GM12878 (cell line): ENCODE data around the gene COA1. TPM values are rescaled to one million over a fixed set of nuclear protein-coding genes. Genes with fewer than 3 reads are reported as not detected.

ENCODE experiments used
- TCF7 ChIP-seq: IDR thresholded peaks from 2 replicates; pipeline ENCODE4 v1.6.1; 2014; ENCODE audit warnings: antibody characterized with exemption, borderline replicate concordance
- USF2 ChIP-seq: IDR thresholded peaks from 2 replicates; pipeline ENCODE4 v1.6.1; 2011; ENCODE audit warnings: low read depth, low read length, improper control_type of control experiment, borderline replicate concordance
- polyA plus RNA-seq, 11 experiments: library from polyadenylated mRNA; depleted of rRNA in 4 of 11; unstranded in 6 of 11; stranded (reverse) in 5 of 11; fragments of >200 nt; fragmentation: Nextera tagmentation in 4 of 11; fragmentation: Illumina TruSeq in 1 of 11; extraction: Ambion mirVana in 4 of 11; extraction: Trizol in 1 of 11; gene quantifications; 1 replicate in 1 of 11; 2 replicates in 10 of 11; pipeline versions ENCODE4 v1.2.1 to v1.2.3, GENCODE V29; 2011 to 2016; ENCODE audit warnings: inconsistent platforms in 2 of 11, missing spikeins in 2 of 11, low read depth in 1 of 11
- total RNA-seq, 4 experiments: library from RNA; depleted of rRNA in 3 of 4; stranded (reverse); fragments of >200 nt in 3 of 4; fragmentation: Illumina TruSeq in 1 of 4; extraction: Trizol in 1 of 4; gene quantifications; 2 replicates each; pipeline versions ENCODE4 v1.2.1 to v1.2.3, GENCODE V29; 2013 to 2021

The COA1 gene
- total and polyA plus RNA-seq, 10 of the 15 experiments (the other 5 are each of a cell fraction or from before 2014, with no cell fraction given) = 83.1 to 258 (median 111) TPM

GRCh38 chr7:43589728-43590127 is 139.6 kb downstream of the COA1 start (continued):
- no peak for TF ChIP-seq USF2
- TF ChIP-seq TCF7 = no peak

Other genes starting within 250 kb of the COA1 start
- 65.9 and 80.7 TPM in 2 replicates for gene STK17A, start 146.4 kb downstream of the COA1 start, total RNA-seq (2014; rRNA removed)
- 72.3 and 76.6 TPM in 2 replicates for gene STK17A, start 146.4 kb downstream of the COA1 start, total RNA-seq (2014; rRNA removed; fragmentation: Illumina TruSeq; extraction: Trizol)
- 60.9 and 65.6 TPM in 2 replicates for gene STK17A, start 146.4 kb downstream of the COA1 start, total RNA-seq (2021)
- gene STK17A, start 146.4 kb downstream of the COA1 start, polyA plus RNA-seq (2011; rRNA removed) = 77.4 and 138 TPM in 2 replicates
- 74.9 and 104 TPM in 2 replicates for gene STK17A, start 146.4 kb downstream of the COA1 start, polyA plus RNA-seq (2014; fragmentation: Illumina TruSeq; extraction: Trizol)
- 10 to 100 TPM; 18.5 to 27.6 TPM for gene STK17A, start 146.4 kb downstream of the COA1 start, polyA plus RNA-seq (2014; fragmentation: Nextera tagmentation; extraction: Ambion mirVana)
- 51.7 and 66.6 TPM in 2 replicates for gene STK17A, start 146.4 kb downstream of the COA1 start, polyA plus RNA-seq (2014; rRNA removed)
- gene STK17A, start 146.4 kb downstream of the COA1 start, polyA plus RNA-seq (2016; fragmentation: Nextera tagmentation; extraction: Ambion mirVana) = 10 to 100 TPM; 91.0 to 91.6 TPM
- 61.7 and 63.3 TPM in 2 replicates for gene BLVRA, start 29.2 kb upstream of the COA1 start, total RNA-seq (2014; rRNA removed)
- gene BLVRA, start 29.2 kb upstream of the COA1 start, total RNA-seq (2014; rRNA removed; fragmentation: Illumina TruSeq; extraction: Trizol) = 66.5 and 67.9 TPM in 2 replicates
- gene BLVRA, start 29.2 kb upstream of the COA1 start, total RNA-seq (2021) = 66.9 and 73.7 TPM in 2 replicates
- 118 and 120 TPM in 2 replicates for gene BLVRA, start 29.2 kb upstream of the COA1 start, polyA plus RNA-seq (2011; rRNA removed)
- 87.1 and 92.1 TPM in 2 replicates for gene BLVRA, start 29.2 kb upstream of the COA1 start, polyA plus RNA-seq (2014; fragmentation: Illumina TruSeq; extraction: Trizol)
- gene BLVRA, start 29.2 kb upstream of the COA1 start, polyA plus RNA-seq (2014; fragmentation: Nextera tagmentation; extraction: Ambion mirVana) = 100 to 1,000 TPM; 187 to 198 TPM
- gene BLVRA, start 29.2 kb upstream of the COA1 start, polyA plus RNA-seq (2014; rRNA removed) = 81.2 and 91.4 TPM in 2 replicates
- gene BLVRA, start 29.2 kb upstream of the COA1 start, polyA plus RNA-seq (2016; fragmentation: Nextera tagmentation; extraction: Ambion mirVana) = 100 to 1,000 TPM; 113 TPM
- 94.8 and 111 TPM in 2 replicates for gene MRPS24, start 140.0 kb upstream of the COA1 start, total RNA-seq (2014; rRNA removed)
- gene MRPS24, start 140.0 kb upstream of the COA1 start, total RNA-seq (2014; rRNA removed; fragmentation: Illumina TruSeq; extraction: Trizol) = 62.0 and 72.1 TPM in 2 replicates
- gene MRPS24, start 140.0 kb upstream of the COA1 start, total RNA-seq (2021) = 123 and 127 TPM in 2 replicates
- 97.2 and 123 TPM in 2 replicates for gene MRPS24, start 140.0 kb upstream of the COA1 start, polyA plus RNA-seq (2011; rRNA removed)
- gene MRPS24, start 140.0 kb upstream of the COA1 start, polyA plus RNA-seq (2014; fragmentation: Illumina TruSeq; extraction: Trizol) = 74.4 and 90.1 TPM in 2 replicates
- gene MRPS24, start 140.0 kb upstream of the COA1 start, polyA plus RNA-seq (2014; fragmentation: Nextera tagmentation; extraction: Ambion mirVana) = 10 to 100 TPM; 27.6 to 97.4 TPM
- gene MRPS24, start 140.0 kb upstream of the COA1 start, polyA plus RNA-seq (2014; rRNA removed) = 100 and 125 TPM in 2 replicates
- 100 to 1,000 TPM; 161 to 164 TPM for gene MRPS24, start 140.0 kb upstream of the COA1 start, polyA plus RNA-seq (2016; fragmentation: Nextera tagmentation; extraction: Ambion mirVana)
- gene URGCP, start 177.1 kb upstream of the COA1 start, total RNA-seq (2014; rRNA removed) = 19.7 and 19.9 TPM in 2 replicates
- 13.9 and 15.8 TPM in 2 replicates for gene URGCP, start 177.1 kb upstream of the COA1 start, total RNA-seq (2014; rRNA removed; fragmentation: Illumina TruSeq; extraction: Trizol)
- 23.2 and 24.2 TPM in 2 replicates for gene URGCP, start 177.1 kb upstream of the COA1 start, total RNA-seq (2021)
- gene URGCP, start 177.1 kb upstream of the COA1 start, polyA plus RNA-seq (2011; rRNA removed) = 12.3 and 18.4 TPM in 2 replicates
- 22.9 and 29.7 TPM in 2 replicates for gene URGCP, start 177.1 kb upstream of the COA1 start, polyA plus RNA-seq (2014; fragmentation: Illumina TruSeq; extraction: Trizol)
- 1 to 10 TPM; 2.0 to 3.9 TPM for gene URGCP, start 177.1 kb upstream of the COA1 start, polyA plus RNA-seq (2014; fragmentation: Nextera tagmentation; extraction: Ambion mirVana)
- 16.6 and 18.8 TPM in 2 replicates for gene URGCP, start 177.1 kb upstream of the COA1 start, polyA plus RNA-seq (2014; rRNA removed)
- 10 to 100 TPM; 15.4 to 23.9 TPM for gene URGCP, start 177.1 kb upstream of the COA1 start, polyA plus RNA-seq (2016; fragmentation: Nextera tagmentation; extraction: Ambion mirVana)
- 9.9 and 12.3 TPM in 2 replicates for gene UBE2D4, start 196.9 kb upstream of the COA1 start, total RNA-seq (2014; rRNA removed)
- 6.6 and 6.7 TPM in 2 replicates for gene UBE2D4, start 196.9 kb upstream of the COA1 start, total RNA-seq (2014; rRNA removed; fragmentation: Illumina TruSeq; extraction: Trizol)
- 8.9 and 10.9 TPM in 2 replicates for gene UBE2D4, start 196.9 kb upstream of the COA1 start, total RNA-seq (2021)
- gene UBE2D4, start 196.9 kb upstream of the COA1 start, polyA plus RNA-seq (2011; rRNA removed) = 11.3 and 16.6 TPM in 2 replicates
- 8.1 and 10.8 TPM in 2 replicates for gene UBE2D4, start 196.9 kb upstream of the COA1 start, polyA plus RNA-seq (2014; fragmentation: Illumina TruSeq; extraction: Trizol)
- 1 to 10 TPM; 3.5 to 5.3 TPM for gene UBE2D4, start 196.9 kb upstream of the COA1 start, polyA plus RNA-seq (2014; fragmentation: Nextera tagmentation; extraction: Ambion mirVana)
- 9.3 and 11.6 TPM in 2 replicates for gene UBE2D4, start 196.9 kb upstream of the COA1 start, polyA plus RNA-seq (2014; rRNA removed)
- 10 to 100 TPM; 15.4 to 16.2 TPM for gene UBE2D4, start 196.9 kb upstream of the COA1 start, polyA plus RNA-seq (2016; fragmentation: Nextera tagmentation; extraction: Ambion mirVana)